Stimulated activated naive CD4-positive, alpha-beta T cell (primary cell): ENCODE results near the gene ENOX1.

Experiments
- DNase-seq, 6 experiments: peaks; one replicate each; lab custom pipeline; 2025; lab: John Stamatoyannopoulos, UW

Gene ENOX1

DNA sequence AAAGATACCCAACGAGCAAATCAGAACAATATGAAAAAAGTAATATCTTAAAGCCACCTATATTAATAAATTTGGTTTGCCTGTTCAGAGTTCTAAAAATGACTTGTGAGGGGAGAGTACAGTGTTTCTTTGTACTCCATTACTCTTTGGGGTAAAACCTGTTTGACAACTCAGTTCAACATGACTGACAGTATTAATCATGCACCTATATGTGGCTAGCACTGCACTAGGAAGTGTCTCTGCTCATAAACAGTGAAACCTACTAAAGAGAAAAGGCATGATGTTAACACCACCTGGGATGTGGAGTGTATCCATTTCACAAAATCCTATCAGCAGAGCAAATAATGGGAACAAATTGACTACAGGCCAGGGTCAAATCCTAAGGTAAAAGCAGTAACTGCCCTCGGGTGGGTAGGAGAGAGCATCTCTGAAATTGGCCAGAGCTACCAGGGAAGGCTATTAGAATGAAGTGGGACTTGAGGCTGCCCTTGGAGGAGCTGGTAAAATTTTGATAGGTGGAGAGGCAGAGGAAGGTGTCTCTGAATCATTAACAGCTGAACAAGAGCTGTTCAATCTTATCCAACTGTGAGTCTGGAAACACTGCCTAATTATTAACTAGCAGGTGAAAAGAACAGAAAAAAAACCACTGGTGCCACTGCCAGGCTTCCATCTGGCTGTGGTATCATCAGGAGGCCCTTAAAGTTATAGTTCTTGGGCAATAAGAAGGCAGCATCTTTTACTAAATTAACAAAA is 398.3 kb downstream of the ENOX1 start:
- no peak for DNase-seq

- no peak for DNase-seq
Measured at GRCh38 chr13:43387880-43388279, 398.9 kb downstream of the ENOX1 start.

GRCh38 chr13:43383498-43384165 is 403.1 kb downstream of the ENOX1 start:
- no peak for DNase-seq

DNA sequence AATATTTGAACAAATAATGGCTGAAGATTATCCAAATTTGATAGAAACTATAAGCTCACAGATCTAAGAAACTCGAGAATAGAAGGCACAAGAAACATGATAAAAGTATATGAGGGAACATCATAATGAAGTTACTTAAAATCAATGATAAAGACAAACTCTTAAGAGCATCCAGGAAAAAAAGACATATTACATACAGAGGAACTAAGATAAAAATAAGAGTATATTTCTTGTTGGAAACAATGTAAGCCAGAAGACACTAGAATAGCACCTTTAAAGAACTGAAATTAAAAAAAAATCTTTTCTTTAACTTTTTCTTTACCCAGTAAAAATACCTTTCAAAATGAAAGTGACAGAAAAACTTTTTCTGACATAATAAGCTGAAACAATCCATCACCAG is 407.0 kb downstream of the ENOX1 start:
- no peak for DNase-seq

DNA sequence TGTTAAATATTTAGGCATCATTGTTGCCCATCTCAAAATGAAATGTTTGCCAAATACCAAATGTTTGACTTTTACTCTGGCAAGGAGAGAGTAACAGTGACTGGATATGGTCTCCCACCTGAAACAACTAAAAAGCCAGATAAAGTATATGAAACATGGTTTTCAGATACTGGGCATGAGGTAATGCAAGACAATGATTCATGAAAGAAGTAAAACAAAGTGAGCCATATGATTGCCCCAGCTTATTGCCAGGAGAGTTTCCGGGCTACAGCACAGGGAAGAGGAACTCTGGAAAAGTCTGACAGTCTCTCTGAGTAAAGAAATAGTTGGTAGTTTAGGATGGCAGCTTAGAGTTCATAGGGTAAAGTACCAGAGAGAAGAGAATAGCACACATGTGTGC is 408.8 kb downstream of the ENOX1 start:
- no peak for DNase-seq

GRCh38 chr13:43377149-43377548 is 409.6 kb downstream of the ENOX1 start:
- DNase-seq: no peak

- no peak for DNase-seq
Measured at GRCh38 chr13:43376596-43376995, 410.2 kb downstream of the ENOX1 start.

DNA sequence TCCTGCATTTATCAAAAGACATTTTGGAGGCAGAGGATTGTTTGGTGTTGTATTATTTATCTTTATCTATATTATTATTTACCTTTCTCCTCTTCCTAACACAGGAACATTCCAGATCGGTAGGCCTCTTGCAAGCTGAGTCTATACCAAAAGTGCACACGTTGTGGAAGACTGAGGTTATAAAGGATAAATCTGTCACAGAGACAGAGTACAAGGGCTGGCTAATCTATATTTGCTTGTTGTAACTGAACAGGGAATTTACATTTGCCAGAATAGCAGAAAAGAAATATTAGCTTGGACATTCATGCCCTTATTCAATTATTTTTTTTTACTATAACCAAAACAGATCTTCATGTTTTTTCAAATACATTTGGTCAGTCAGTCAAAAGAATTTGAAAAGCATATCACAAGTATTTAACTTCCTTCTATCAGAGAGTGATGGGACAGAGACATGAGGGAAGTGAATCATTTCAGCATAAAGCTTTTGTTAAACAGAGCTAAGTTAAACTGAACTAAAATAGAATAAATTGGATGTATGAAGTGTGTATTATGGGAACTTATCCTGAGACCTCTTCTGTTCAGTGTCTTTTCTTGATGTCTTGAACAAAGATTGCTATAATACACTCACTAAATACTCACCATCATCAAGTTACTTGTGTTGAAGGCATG is 410.8 kb downstream of the ENOX1 start:
- no peak for DNase-seq

DNA sequence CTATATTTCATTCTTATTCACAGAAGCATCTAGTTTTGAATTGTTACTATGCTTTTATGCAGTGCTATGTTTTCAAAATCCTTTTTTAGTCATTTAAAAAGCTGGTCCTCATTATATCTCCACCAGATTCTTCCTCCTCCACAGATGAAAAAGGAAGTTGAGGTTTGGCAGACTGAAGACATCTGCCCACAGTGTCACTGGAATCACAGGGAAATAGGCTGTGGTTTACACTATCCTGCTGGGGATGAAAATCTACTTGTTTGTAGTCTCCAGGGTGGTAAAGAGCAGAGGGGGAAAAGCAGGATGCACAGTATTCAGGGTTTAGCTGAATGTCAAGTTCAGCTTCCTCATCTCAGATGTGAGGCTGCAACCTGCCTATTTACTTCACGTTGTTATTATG is 412.2 kb downstream of the ENOX1 start:
- DNase-seq: no peak

GRCh38 chr13:43373400-43373799 is 413.4 kb downstream of the ENOX1 start:
- DNase-seq: no peak

- DNase-seq: no peak
Measured at GRCh38 chr13:43370842-43371241, 415.9 kb downstream of the ENOX1 start.

- no peak for DNase-seq
Measured at GRCh38 chr13:43369319-43369718, 417.5 kb downstream of the ENOX1 start.

DNA sequence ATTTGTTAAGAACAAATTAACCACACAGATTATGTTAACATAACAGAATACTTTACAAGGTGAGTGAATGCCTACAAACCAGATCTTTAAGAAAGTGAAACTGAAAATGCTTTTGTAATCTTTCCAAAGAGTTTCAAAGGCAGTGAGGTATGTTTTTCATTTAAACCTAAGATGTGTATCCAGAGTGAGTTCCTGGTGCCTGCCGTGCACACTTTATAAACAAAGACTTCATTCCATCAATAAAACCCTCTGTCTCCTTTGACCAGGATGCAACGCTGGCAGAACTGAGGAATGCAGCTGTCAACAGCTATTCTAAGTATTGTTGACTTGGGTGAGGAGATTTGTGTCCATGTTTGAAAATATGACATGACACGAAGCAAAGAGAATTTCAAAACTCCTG is 418.8 kb downstream of the ENOX1 start:
- DNase-seq: peak in 1 of 6 experiments; percentile 30

DNA sequence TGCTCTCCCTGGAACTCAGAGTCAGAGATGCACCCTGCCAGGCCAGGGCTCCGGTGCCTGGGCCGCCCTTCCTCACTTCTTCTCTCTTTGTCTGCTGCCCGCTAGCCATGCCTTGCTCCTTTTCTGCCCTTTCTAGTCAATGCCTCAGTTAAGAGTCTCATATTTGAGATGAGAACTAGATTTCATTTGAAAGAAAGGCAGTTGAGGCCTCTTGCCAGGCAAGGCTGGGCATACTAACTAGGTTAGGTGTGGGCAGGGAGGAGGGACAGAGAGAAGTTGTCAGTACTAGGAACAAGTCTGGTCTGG is 421.8 kb downstream of the ENOX1 start:
- no peak for DNase-seq

DNA sequence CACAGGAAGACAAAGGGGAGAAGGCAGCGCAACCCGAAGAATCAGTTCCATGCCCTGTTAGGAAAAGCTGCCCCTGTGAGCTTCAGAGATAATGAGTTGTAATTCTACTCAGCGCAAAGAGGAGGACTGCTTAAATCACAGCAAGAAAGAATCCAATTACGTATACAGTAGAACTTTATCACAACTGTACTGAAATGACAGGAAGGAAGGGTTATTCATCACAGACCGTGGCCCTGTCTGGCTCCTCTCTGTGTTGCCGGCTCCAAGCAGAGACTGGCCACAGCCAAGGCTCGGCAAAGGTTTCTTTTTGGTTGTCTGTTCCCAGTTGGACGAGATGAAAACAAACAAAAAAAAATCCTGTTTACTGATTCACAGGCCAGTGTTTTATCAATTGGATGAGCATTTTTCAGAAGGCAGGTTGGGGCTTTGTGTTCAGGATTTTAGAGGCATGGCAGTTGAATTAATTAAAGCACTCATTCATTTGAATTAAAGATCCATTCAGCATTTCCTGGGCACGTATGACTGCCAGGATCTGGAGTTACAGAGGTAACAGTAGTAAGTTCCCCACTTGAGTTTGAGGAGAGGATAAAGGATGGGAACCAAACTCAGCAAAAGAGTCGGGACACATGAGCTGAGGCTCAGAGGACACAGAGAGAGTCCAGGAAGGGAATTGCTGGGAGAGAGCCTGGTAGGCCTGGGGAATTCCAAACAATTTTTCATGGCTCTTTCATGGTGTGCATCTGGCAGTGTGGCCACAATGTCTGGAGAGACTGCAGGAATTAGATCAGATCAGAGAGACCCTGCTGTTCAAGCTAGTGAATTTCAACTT is 422.3 kb downstream of the ENOX1 start:
- DNase-seq: no peak

DNA sequence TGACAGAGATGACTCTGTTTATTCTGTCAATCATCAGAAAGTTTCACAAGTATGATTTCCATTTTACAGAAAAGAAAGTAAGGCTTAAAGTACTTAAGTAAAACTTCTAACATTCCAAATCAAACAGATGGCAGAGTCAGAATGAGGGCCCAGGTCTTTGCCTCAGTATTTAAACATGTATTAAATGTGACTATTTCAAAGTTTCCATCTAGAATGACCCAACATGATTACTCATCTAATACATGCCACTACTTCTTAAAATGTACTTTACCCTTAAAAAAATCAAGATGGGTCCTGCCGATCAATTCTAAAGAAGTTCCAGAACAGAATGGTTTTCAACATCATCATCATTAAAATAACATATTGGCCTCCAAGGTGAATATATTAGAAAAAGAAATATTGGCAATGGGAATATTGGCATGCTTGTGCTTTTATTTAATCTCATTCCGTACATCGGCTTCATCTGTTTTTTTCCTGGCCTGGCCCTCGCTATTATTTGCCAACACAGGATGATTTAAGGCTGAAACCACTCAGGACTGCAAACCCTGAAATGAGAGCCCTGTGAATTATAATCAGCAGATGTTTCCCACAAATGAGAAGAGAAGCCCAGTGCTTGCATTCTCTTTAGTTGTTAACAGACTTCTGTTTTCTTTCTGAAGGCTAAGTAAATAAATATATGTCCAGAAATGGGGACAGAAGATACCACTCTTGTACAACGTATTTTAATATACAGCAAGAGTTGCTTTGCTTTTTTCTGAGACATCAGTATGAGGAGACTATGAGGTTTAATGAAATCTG is 423.4 kb downstream of the ENOX1 start:
- DNase-seq: no peak

DNA sequence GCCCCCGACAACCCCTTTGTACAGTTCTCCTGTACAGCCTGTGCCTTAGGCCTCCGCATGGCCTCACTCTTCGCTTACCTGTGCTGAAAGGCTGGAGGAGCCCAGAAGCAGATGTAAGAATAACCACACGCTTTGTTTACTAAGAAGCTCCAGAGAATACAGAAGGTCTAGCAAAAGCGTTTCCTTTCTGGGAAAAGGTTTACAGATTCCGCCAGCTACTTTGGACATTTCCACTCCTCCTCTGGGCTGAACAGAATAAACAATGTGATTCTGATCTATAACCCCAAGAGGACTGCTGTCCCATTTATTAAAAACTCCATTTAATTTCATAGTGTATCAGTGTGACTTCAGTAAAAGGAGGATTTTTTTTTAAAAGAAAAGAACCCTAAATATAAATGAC is 424.2 kb downstream of the ENOX1 start:
- DNase-seq: no peak

- no peak for DNase-seq
Measured at GRCh38 chr13:43360892-43361610, 425.7 kb downstream of the ENOX1 start.

GRCh38 chr13:43360171-43360570 is 426.6 kb downstream of the ENOX1 start:
- DNase-seq: no peak

DNA sequence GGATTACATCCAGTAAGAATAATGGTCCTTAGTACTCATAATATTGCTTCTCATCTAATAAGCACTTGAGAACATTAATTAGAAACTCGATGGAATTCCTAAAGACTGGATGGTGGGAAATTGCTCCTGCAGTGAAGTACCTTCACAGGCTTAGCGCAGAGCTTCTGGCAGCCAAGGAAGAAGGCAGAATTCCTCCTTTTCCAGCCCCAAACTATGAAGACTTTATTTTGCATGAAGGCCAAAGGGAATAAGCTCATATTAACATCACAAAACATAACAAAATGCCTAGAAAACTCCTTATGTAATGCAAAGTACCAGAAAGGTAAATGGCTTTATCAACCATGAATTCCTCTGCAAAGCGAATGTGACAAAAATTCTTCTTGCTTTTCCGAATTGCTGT is 427.2 kb downstream of the ENOX1 start:
- DNase-seq: no peak

DNA sequence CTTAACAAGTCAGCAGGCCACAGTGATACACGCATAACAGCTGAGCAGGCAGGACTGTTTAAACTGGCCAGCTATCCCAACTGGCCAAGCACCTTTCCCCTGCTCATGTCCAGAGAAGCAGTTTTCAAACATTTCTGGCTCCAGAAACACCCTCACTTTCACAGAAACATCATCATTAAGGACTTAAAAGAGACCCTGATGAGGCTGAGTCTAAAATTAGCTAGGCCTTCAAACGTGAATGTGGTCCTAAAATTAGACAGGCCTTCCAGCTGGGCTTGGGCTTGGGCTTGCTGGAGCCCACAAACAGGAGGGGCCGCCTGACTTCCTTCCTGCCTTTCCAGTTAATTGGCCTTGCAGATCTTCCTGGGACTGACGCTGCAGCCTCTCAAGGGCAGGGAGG is 429.2 kb downstream of the ENOX1 start:
- DNase-seq: no peak
